Gastrocnemius medialis (tissue), 4 donors: ENCODE results near the gene IQGAP2. TPM values are rescaled to one million over a fixed set of nuclear protein-coding genes. Genes with fewer than 3 reads are reported as not detected.

Experiments used
- ATAC-seq, 2 donors: fragments of 150-250 bp; one replicate each; pipeline ENCODE4 v1.9.1; 2016
- DNase-seq, 2 donors: peaks; one replicate each; pipeline ENCODE4 v3.0.0-alpha.2; 2019
- H3K27ac ChIP-seq, 4 donors: fragments of 200-600 bp; sonication (generic); 1 replicate in 1 of 4; 2 replicates in 3 of 4; pipeline ENCODE4 v1.5.1; 2016 to 2018; ENCODE audit warnings: mild to moderate bottlenecking in 2 of 4, moderate library complexity in 1 of 4
- H3K27me3 ChIP-seq, 3 donors: fragments of 200-600 bp; sonication (generic) in 2 of 3; 1 replicate in 1 of 3; 2 replicates in 2 of 3; pipeline versions ENCODE4 v1.5.1 to v1.6.0; 2016 to 2019; ENCODE audit warnings: mild to moderate bottlenecking in 1 of 3, moderate library complexity in 1 of 3
- H3K36me3 ChIP-seq, 2 donors: fragments of 200-600 bp; sonication (generic) in 1 of 2; one replicate each; pipeline ENCODE4 v1.5.1; 2017 to 2018
- H3K4me1 ChIP-seq, 2 donors: fragments of 200-600 bp; sonication (generic) in 1 of 2; one replicate each; pipeline ENCODE4 v1.5.1; 2016 to 2017; ENCODE audit warnings: mild to moderate bottlenecking in 2 of 2
- H3K4me3 ChIP-seq, 4 donors: fragments of 200-600 bp; sonication (generic) in 3 of 4; 1 replicate in 1 of 4; 2 replicates in 3 of 4; pipeline ENCODE4 v1.5.1; 2016 to 2019; ENCODE audit warnings: mild to moderate bottlenecking in 2 of 4
- H3K9me3 ChIP-seq, 3 donors: fragments of 200-600 bp; sonication (generic) in 2 of 3; 1 replicate in 1 of 3; 2 replicates in 2 of 3; pipeline ENCODE4 v1.5.1; 2016 to 2019
- POLR2A ChIP-seq, 2 donors: fragments of 450-650 bp; IDR thresholded peaks; one replicate each; pipeline ENCODE4 v1.6.1; 2017; ENCODE audit warnings: antibody characterized with exemption in 2 of 2, mild to moderate bottlenecking in 2 of 2, moderate library complexity in 2 of 2
- in situ Hi-C, 4 donors: fragments of 200-750 bp; cut with MboI; loops; one replicate each; pipeline versions ENCODE4 v1.15.0 to v1.8.0; 2017; ENCODE audit warnings: low sequenced_read_pairs in 4 of 4
- intact Hi-C: fragments of 100-400 bp; cut with DNase I; formaldehyde crosslinking; loops from one replicate; pipeline ENCODE4 v1.15.1; 2023; ENCODE audit warnings: low total_unique reads
- total RNA-seq, 4 donors: library from RNA; depleted of rRNA; stranded (reverse); fragments of >200 nt; gene quantifications; one replicate each; pipeline versions ENCODE4 v1.1.0 to v1.2.3, GENCODE V29; 2016
- TF ChIP-seq, protein P1 (sequence below), 5 experiments: fragments of 450-650 bp in 3 of 5; fragments of 200-600 bp in 2 of 5; sonication (generic) in 2 of 5; IDR thresholded peaks in 4 of 5; conservative IDR thresholded peaks in 1 of 5; 1 replicate in 4 of 5; 2 replicates in 1 of 5; pipeline ENCODE4 v1.5.1; 2016 to 2019; ENCODE audit warnings: antibody characterized with exemption in 5 of 5, mild to moderate bottlenecking in 3 of 5, moderate library complexity in 3 of 5

IQGAP2 gene
- total RNA-seq, 4 donors from 2014 or later = 1.5 to 6.8 (median 2.5) TPM

DNA sequence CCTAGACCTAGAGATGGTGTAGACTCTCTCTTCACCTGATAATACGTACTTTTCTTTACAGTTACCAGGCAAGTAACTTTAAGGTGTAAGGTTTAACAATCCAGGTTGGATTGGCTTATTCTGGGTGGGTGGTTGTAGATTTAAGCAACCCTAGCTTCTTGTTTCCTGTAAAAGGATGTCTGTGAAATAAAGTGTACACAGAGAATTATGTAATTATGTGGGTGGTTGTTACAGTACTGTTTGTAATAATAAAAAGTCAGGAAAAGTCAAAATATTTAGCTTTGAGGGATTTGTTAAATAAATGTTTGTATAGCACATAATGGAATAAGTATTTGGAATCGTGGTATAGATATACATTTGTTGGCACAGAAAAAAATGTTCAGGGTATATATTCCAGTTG, 269.2 kb downstream of the IQGAP2 start:
- intact Hi-C loops = no loop called here
- Histone ChIP-seq H3K36me3 (no peaks in the 10 kb centered on the region), H3K4me1 (no peaks in the 10 kb centered on the region), H3K4me3 (no peak overlapping the region), H3K27me3 (no peaks in the 10 kb centered on the region), H3K9me3 (no peaks in the 10 kb centered on the region), H3K27ac (no peak overlapping the region)
- DNase-seq (no peak), ATAC-seq (no peak)
- TF ChIP-seq, protein P1, sequence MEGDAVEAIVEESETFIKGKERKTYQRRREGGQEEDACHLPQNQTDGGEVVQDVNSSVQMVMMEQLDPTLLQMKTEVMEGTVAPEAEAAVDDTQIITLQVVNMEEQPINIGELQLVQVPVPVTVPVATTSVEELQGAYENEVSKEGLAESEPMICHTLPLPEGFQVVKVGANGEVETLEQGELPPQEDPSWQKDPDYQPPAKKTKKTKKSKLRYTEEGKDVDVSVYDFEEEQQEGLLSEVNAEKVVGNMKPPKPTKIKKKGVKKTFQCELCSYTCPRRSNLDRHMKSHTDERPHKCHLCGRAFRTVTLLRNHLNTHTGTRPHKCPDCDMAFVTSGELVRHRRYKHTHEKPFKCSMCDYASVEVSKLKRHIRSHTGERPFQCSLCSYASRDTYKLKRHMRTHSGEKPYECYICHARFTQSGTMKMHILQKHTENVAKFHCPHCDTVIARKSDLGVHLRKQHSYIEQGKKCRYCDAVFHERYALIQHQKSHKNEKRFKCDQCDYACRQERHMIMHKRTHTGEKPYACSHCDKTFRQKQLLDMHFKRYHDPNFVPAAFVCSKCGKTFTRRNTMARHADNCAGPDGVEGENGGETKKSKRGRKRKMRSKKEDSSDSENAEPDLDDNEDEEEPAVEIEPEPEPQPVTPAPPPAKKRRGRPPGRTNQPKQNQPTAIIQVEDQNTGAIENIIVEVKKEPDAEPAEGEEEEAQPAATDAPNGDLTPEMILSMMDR (IDR thresholded peaks at IDR 0.05 in 4 of 5, conservative IDR thresholded peaks at IDR 0.05 in 1 of 5) = no peak
- TF ChIP-seq POLR2A (IDR thresholded peaks at IDR 0.05) = no peak
- in situ Hi-C loops = no loop called here

DNA sequence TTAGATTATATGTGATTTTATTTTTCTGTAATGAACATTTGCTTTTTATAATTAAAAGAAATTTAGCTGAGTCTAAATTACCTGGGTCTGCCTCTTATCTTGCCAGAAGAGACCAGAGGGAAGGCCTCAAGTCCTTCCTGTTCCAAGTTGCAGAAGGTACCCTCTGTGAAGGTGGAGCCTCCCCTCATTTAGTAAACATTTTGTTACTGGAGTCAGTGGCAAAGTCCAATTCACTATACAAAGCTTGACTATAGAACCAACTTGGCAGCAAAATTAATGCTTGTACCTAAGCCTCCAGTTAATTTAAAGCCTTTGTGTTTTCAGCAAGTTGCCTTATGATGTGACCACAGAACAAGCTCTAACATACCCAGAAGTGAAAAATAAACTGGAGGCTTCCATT, 270.0 kb downstream of the IQGAP2 start:
- Histone ChIP-seq H3K27me3 (no peaks in the 10 kb centered on the region), H3K36me3 (no peaks in the 10 kb centered on the region), H3K4me1 (no peaks in the 10 kb centered on the region), H3K4me3 (no peak overlapping the region), H3K9me3 (no peaks in the 10 kb centered on the region), H3K27ac (no peak overlapping the region)
- no peak for TF ChIP-seq POLR2A (IDR thresholded peaks at IDR 0.05)
- TF ChIP-seq, protein P1 (IDR thresholded peaks at IDR 0.05 in 4 of 5, conservative IDR thresholded peaks at IDR 0.05 in 1 of 5) = no peak
- intact Hi-C loops = no loop called here
- ATAC-seq (no peak), DNase-seq (no peak)
- in situ Hi-C loops = no loop called here

DNA sequence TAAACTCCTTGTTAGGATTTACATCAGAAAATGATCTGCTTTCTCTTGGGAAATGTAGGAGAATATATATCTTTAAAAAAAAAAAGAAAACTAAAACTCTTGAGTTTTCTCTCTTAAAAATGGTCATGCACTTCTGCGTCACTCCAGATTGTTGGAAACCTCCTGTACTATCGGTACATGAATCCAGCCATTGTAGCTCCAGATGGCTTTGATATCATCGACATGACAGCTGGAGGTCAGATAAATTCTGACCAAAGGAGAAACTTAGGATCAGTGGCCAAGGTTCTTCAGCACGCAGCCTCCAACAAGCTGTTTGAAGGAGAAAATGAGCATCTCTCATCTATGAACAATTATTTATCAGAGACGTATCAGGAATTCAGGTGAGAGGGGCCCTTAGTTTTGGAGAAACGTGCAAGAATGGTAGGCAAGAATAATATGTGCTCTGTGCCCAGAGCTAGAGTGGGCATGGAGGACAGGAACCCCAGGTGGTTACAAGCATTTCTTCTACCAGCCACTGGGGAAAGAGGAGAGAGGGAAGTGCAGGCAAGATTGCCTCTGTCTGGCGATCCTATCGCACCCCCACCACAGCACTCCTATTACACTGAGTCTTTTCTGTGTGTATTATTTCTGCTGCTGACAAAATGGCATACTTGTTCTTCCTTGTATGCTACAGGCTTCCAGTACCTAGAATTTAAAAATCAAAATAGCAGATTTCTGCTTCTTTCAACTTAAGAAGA, 271.4 kb downstream of the IQGAP2 start:
- DNase-seq (no peak), ATAC-seq (no peak)
- no peak overlapping the region for H3K27ac ChIP-seq
- H3K27me3 ChIP-seq = no peaks in the 10 kb centered on the region
- H3K36me3 ChIP-seq = no peaks in the 10 kb centered on the region
- intact Hi-C loops (no loop called here), in situ Hi-C loops (no loop called here)
- TF ChIP-seq, protein P1 (IDR thresholded peaks at IDR 0.05 in 4 of 5, conservative IDR thresholded peaks at IDR 0.05 in 1 of 5) = no peak
- no peak for TF ChIP-seq POLR2A (IDR thresholded peaks at IDR 0.05)
- no peaks in the 10 kb centered on the region for H3K4me1 ChIP-seq
- no peak overlapping the region for H3K4me3 ChIP-seq
- no peaks in the 10 kb centered on the region for H3K9me3 ChIP-seq

DNA sequence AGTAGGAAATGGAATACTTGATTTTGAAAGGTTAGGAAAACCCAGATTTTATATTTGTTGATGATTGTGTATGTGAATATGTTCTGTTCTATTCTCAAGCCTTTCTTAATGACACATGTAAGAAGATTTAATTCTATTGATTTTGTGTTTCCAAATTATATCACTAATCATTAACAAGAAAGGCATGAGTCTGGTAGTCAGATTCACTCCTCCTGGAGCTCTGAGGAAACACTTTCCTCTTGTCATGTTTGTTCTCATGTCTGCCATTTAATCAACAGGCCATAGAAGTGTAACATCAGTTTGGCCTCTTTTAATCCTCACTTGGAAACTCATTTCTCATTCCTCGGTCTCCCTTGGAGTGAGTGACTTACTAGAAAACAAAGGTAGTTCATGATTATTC, 272.3 kb downstream of the IQGAP2 start:
- no peaks in the 10 kb centered on the region for H3K4me1 ChIP-seq
- no peaks in the 10 kb centered on the region for H3K27me3 ChIP-seq
- H3K9me3 ChIP-seq = no peaks in the 10 kb centered on the region
- ATAC-seq = no peak
- DNase-seq = no peak
- intact Hi-C loops = no loop called here
- no peak overlapping the region for H3K27ac ChIP-seq
- in situ Hi-C loops = no loop called here
- H3K36me3 ChIP-seq = no peaks in the 10 kb centered on the region
- TF ChIP-seq, protein P1 (IDR thresholded peaks at IDR 0.05 in 4 of 5, conservative IDR thresholded peaks at IDR 0.05 in 1 of 5) = no peak
- no peak for TF ChIP-seq POLR2A (IDR thresholded peaks at IDR 0.05)
- H3K4me3 ChIP-seq = no peak overlapping the region
